Non-pigmented ciliary epithelial cell (primary cell): ENCODE results near the gene ZNF516.
A peak's percentile ranks its signal among the peaks of the same experiment; 100 is the strongest.

Source experiments
- DNase-seq: peaks from one replicate; pipeline ENCODE4 v3.0.0-alpha.2; 2010; ENCODE audit warnings: low read depth

The ZNF516 gene

DNA sequence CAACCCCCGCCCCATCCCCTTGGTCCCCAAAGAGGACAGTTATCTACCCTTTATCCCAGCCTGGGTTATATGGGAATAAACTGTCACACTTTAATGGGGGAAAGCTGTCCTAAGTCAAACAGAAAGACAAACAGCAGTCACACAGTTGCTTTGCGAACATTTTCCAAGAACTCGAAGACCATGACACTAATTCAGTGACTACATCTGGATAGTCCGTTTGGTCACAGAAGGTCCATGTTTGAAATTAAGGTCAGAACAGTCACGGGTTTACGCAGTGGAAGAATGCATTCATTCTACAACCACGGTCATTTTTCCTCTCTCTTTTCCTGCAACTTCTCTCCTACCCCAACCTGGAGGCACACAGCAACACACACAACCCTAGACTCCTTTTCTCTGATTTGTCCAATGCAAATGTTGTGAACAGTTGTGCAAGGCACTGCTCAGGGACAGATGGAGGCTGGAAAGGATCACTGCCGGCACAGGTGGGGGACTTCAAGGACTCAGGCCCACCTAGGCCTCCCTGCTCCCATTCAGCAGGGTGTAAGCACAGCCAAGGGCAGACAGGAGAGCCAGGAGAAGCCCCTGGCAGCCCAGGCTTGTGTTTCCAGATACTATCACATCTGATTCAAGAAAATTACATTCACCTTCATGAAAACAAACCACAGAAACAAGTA lies 39.9 kb downstream of the ZNF516 start:
- DNase-seq: no peak

DNA sequence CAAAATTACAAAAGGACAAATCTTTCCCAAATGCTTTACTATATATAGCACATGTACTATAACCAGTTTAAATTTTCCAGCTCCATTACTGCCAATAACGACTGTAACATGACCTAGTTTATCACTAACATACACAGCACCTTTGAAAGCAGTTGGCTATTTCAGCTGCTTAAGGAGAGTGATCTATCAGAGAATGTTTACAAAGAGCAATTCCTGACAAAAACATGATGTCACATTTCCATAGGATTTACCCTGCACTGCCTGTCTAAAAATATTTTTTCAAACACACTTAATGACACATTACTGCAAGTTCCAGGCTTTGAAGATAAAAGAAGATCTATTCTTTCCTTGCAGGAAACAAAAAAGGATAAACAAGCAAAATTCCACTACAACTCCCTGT lies 40.6 kb downstream of the ZNF516 start:
- DNase-seq: no peak

DNA sequence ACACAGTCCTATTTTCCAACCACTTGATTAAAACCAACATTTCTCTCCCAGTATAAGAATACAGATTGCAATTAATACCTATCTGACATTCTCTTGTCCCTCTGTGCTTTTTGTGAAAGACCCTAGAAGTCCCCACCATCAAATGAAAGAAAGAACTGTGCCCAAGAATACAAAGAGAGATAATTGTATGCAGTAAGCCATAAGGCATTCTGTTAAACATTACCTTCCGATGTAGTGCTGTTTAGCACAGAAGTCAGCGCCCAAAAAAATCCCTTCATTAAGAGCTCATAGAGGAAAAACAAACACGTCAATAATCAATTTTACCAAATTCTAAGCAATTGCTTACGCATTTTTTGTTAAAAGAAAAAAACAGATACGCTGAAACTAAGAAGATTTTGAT lies 41.1 kb downstream of the ZNF516 start:
- no peak for DNase-seq

DNA sequence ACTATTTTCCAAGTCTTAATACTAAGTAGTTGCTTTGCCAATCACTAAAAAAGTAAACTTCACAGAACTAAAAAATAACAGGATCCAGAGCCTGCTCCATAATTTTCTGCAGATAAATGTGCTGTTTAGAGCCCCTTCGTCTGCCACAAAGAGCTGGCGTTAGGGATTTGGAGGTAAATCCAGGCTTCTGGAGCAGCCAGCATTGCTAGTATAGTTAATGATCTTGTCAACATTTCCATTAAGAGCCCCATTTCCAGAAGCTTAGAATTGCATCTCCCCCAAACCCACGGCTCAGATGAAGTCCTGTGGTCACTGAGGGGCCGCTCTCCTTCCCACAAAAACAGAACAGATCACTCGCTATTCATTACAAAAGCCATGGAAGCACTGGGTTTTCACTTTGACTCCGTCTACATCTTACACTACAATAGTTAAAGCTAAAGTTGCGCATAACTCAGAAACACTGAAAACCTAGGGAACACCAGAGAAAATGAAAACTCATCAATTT lies 41.9 kb downstream of the ZNF516 start:
- DNase-seq: no peak

DNA sequence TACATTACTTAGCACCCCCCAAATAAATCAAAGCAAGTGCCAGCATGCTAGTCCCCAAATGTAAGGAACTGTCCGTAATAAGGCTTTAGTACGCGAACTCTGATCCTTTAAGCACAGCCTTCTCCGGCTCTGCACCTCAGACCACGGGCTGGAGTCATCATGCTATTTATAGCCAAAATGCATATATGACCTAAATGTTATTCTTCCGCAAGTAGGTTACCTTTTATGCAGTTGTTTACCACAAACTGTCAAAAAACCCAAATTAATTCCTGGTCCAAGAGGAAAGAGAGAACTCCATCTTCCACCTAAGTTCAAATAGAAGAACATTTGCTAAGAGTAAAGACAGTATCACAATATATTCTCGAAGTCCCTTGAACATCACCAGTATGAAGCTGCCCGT lies 42.7 kb downstream of the ZNF516 start:
- peak; percentile 19 for DNase-seq

DNA sequence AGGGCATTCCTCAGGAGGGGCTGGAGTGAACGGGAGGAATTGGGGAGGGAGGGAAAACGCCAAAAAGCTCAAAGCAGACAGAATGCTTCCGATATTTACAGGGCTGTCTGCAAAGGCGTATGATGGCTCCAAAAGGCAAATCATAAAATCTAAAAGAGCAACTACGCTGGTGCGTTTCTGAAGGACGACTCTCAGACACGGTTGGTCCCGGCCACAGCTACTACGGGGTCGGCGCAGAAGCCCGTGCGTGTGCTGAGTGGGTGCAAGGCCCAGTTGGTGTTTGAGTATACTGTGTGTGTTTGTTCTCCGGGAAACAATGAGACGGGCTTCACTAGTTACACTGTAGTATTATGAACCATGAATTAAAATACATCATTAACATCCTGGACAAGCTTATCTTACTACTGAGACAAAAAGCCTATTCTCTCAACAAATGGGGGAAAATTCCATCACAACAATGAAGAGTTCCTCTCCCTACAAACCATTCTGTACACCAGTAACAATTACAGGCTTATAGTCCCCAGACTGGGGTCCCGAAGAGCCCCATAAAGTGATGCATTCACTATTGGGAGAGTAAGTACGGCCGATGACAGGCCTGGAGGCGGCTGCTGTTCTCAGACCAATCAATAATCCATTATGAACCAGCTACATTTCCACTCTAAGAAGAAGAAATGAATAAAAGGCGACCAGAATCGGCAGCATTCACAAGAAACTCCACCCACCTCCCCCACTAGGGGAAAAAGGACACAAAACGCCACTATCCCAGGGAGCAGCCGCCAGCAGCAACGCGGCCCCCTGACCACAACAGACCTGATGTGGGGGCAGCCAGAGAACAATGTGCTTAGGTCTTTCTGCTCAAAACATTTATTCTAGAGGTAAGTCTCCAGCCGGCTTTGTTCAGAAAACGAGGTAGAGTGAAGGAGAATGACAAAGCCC lies 43.4 kb downstream of the ZNF516 start:
- no peak for DNase-seq

DNA sequence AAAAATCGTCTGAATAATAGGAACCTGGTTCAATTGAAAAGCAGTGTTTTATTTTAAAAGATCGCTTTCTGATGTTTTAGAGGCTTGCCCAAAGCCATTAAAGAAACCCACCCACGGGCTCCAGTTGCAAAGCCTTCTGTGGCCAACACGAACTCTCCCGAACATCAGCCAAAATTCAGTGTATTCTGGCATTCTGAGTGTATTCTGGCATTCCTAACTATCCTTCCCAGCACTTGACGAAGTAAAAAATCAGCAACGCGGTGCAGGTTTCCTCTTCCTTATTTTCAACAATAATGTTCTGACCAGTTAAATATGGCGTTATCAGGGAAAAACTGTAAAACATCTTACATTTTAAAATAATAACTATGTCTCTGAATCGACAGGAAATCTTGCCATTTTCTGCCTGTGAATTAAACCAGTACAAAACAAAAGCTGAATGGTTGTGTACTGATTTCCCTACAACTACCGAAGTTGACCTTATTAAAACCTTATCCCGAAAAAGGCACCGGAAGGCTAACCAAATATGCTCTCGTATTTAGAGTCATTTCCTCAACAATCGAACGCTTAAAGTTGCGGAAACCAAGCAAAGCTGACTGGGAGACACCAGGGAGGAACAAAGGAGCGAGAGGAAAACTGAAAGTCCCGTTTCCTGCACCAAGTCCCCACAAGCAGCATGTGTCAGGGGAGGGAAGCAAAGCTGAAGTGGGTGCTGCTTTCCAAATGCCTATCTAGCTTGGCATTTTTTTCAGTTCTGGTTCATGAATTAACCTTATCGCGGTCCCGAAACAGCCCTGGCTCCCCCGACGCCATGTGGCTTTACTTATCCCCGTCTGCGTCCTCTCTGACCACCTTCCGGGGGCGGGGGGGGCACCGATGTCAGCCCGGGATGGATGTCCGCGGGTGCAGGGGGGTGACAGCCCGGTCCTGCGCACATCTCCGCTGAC lies 44.3 kb downstream of the ZNF516 start:
- DNase-seq: no peak

DNA sequence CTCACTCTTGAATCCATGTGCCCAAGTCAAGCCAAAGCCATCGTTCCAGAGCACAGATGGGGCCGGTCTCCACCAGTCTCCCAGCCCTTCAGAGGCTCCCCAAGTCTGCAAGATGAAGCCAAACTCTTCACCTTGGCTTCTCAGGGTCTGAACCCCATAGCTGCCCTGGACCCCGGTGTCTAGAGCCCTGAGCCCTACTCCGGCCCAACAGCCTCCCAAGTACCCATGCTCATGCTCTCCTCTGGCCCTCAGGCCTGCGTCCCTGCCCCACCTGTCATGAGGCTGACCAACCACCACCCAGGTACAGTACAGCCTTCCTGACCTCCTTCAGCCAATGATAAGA lies 46.0 kb downstream of the ZNF516 start:
- no peak for DNase-seq

DNA sequence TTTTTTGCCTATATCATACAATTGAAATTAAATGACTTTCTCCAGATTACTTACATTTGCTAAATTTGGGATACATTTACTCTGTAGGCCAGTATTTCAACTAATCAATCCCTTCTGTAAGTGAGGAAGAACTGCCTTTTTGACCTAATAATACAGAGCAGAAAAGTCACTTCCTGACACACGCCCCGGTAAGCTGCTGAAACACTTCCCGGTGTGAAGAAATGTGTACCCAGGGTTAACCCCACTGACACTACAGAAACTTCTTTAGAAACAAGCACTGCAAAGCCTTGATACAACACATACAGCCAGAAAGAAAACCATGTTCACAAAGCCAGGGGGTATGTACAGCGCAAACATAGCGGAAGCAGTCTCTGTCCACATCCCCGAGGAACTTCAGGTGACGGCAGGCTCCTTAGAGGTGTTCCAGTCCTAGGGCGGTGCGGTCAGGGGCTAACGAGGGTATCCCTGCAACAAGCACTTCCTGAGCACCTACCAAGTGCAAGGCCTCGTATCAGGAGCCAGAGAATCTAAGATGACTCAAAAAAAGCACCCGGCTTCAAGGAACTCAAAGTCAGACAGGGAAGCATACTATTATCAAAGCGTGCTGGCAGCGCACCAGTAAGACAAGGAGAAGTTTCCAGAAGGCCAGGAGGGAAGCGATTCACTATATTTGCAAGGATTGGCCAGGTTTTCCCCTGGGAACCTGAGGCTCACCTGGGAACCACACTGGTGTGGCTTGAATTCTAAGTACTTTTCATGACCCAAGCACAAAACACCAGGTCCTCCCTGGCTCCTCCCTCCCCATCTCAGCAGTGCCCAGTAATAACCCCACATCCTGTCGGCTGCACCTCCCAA lies 46.6 kb downstream of the ZNF516 start:
- DNase-seq: no peak

DNA sequence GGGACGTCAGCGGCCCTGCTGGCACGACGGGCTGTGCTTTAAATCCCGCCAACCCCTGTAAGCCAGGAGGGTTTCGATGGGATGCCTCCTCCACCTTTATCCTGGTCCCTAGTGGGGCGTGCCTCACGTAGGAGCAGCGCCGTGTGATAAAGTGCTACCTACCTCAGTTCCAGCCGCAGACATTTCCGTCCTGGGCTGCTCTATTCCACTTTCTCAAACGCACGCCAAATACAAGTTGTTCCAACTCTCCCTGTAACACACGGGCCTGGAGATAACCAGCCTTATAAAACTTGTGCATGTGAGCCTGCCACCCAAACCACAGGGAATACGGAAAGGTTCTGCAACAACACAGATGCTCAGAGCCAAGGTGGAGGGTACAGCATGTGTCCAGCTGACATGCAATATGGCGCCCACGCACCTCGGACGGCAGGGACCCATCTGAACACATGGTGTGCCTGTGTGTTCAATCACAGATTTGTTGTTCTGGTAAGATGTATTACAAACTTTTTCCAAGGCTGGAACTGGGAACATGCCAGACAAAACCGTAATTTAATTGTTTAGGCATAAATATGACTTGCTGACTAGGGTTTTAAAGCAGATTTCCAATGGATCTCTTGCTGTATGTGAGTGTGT lies 47.7 kb downstream of the ZNF516 start:
- no peak for DNase-seq

DNA sequence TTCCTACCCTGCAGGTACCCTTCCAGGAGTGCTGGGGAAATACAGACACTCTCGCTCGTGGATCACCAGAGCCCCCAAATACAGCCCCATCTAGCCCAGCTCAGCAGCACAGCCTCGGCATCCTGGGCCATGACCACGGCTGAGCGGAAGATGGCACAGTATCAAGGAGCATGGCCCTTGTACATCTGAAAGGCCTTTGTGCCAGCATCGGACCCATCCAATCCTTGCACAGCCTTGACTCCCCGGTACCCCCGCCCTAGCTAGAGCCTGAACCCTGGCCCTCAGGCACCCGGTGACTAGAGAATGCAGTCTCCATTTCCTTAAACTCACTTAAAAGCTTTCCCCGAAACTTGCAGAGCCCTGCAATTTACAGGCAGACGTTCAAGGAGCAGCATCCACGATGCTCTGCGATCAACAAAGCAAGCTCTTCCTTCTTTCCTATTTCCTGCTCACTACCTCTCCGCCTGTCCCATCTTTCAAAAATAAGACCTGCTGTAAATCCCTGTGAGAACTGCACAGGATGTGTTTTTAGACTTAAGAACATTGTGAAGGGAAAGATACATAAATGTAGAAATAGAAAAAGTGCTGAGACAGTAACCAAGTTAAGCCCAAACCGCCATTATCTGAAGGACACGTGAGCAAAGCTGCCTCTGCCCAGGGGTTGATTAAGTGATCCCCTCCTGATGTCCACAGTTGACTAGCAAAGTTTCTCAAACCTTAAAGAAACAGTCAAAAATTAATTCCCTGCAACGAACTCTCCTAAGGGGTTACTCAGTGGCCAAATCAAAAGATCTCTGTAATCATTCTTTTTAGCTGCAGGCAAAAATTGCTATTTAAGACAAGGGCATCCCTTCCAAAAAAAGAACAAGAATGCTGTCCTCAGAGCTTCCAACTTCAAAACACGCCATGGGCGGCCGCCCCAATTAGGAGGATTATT lies 48.5 kb downstream of the ZNF516 start:
- no peak for DNase-seq

DNA sequence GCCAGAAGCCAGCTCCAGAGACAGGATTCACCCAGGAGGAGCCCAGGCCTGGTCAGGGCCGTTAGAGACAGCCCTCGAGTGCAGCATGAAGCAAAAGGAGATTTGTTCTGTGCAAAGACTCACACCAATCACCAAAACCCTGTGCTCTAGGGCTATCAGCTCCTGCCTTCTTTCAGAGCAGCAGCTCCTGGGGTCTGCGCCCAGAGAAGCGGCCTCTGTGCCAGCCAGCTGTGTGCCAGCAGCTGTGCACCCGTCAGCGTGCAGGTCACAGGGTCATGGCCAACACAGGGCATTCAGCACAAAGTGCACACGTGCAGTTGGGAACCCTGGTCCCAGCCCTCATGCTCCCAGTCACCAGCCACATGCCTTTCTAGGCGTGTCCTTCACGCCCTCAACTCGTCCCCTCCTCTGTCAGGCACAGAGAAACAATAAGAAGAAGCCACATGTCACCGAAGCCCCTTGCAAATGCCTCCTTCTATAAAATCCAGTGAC lies 49.3 kb downstream of the ZNF516 start:
- DNase-seq: no peak

DNA sequence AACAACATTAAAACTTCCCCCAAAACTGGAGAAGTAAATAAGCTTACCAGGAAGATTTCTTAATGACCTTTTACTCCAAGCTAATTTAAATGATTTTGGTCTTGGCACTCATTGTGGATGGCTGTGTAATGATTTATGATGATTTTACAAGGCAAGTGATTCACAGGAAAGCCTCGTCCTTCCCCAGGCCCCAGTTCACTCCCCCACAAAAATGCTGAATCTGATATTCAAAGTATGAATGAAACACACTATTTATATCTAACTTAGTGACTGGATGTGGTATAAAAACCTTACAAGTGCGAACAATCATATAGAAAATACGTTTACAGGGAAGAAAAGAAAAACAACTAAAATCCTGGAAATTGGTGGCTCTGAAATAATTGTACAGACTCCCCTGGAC lies 49.8 kb downstream of the ZNF516 start:
- DNase-seq: peak; percentile 66

DNA sequence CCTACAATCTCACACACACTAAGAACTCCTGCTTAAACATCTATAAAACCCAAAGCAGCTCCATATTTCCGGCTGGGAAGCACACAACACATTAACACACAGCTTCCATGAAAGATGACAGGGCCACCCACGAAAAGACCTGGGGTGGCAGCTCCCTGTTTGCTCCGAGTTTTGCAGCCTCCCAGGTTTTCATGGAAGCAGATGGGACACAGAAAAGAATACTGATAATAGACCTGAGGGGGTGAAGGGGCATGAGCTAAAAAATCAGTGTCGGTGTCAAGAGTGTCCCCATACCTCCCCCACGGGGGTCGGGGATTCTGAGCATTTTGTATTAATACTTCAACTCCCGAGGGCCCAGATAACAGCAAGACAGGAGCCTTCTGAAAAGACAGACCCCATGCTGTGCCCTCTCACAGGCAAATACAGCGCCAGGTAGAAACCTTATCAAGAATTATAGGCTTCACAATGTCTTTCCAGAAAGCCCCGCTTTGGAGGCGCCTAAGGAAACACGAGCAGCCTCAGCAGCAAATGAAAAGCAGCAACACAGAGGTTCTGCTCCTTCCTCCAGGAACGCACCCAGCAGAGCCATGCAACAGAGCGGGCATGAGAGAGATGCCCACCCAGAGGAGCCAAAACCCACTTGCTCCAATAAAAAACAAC lies 50.5 kb downstream of the ZNF516 start:
- DNase-seq: no peak

DNA sequence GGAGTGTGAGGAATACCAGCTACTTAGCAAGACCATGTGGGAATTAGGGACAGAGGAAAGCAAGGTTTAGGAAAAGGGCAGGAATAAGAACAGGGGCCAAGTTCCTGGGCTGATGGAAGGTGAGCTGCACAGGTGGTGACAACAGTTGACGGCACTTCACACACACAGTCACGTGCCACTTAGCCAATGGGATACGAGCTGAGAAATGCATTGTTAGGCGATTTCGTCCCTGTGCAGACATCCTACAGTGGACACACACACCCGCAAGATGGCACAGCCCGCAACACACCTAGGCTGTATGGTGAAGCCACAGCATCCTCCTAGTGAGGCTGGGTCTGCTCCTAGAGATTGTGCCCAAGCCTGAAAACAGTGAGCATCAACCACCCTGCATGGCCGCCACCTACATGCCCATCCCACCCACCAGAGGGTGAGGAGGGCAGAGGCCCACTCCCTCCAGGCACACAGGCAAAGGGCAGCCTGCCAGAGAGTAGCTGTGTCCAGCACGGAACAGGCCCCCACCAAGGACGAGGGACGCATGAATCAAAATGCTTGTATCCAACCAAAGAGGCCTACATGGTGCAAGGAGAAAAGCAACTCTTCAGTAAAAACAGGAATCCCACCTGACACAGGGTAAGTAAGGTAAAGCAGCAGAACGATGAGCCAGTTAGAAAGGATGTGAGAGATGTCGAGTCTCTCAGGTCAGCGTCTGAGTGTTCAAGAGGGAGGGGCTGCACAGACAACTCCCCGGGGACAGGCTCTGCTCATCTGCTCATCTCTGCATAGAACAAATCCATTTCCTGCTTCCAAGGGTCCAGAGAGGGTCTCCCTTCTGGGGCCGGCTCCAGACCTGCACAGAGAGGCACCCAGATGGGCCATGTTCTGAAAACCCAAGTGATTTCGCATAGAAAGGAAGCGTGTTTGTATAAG lies 51.3 kb downstream of the ZNF516 start:
- no peak for DNase-seq

DNA sequence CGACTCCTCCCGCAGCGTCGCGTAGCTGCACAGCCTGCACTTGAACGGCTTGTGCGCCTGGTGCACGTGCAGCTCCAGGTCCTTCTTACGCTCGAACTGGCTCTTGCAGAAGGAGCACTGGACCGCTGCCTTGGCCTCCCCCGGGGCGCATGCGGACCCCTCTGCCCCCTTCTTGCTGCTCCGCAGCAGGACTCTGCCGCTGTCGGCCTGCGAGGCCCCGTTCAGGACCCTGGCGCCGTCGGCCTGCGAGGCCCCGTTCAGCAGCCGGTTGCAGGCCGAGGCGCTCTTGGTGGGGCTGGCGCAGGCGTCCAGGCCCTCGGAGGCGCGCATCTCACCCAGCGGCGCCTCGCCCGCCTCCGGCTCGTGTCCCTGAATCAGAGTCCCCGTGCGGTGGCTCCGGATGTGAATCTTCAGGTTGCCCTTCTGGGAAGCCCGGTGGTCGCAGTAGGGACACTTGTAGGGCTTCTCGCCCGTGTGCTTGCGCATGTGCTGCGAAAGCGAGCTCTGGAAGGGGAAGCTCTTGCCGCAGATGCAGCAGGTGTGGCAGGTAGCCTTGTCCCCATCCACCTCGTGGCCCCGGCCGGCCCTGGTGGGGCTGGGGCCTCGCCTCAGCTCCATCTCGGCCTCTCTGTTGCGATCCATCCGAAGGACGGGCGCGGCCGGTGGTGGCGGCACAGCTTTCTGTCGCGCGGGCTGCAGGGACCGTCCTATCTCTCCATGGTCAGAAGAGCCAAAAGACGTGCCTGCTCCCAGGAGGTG lies 52.5 kb downstream of the ZNF516 start:
- no peak for DNase-seq
